ENCODE measurements around the gene RASL12.

- TF ChIP-seq EZH2 (IDR thresholded peaks at IDR 0.05; ENCODE audit: borderline replicate concordance, insufficient read depth, low read depth, low read length, poor library complexity, severe bottlenecking) (no peak), CTCF (IDR thresholded peaks at IDR 0.05) (no peak)
Observed at GRCh38 chr15:65087873-65088642, 20.3 kb upstream of the RASL12 start.

Measured in B cell (primary cell).